ENCODE measurements around the gene GOLM1.

GOLM1 gene

DNA sequence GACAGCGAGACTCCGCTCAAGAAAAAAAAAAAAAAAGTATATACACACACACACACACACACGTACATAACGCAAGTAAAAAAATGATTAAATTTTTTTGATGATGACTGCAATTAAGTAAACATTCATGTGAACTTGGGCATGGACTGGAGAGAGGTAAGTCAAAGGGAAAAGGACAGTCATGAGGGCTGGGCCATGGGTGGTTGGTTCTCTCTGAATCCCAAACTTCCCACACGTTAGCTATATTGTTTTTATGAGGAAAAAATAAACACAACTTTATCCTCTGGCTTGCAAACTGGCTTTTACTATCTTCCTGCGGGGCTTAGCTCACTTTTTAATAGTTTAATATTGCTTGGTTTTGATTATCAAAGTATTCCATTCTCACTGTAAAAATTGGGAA is 53.7 kb downstream of the GOLM1 start:
- H3K9me3 ChIP-seq (ENCODE audit: low read depth, low read length): no peaks in the 10 kb centered on the region
- no peak overlapping the region for H3K27ac ChIP-seq
- no peak overlapping the region for H3K9ac ChIP-seq (ENCODE audit: insufficient read length)
- DNase-seq (ENCODE audit: low read depth, low spot score): no peak
- TF ChIP-seq POLR2AphosphoS5 (IDR thresholded peaks at IDR 0.05; ENCODE audit: borderline replicate concordance, low read depth, low read length) (no peak), FOXP2 (optimal IDR thresholded peaks at IDR 0.05; ENCODE audit: control extremely low read depth, extremely low read length, insufficient read depth) (no peak), EZH2 (IDR thresholded peaks at IDR 0.05) (no peak)
- no peak overlapping the region for H3K4me3 ChIP-seq
- no peaks in the 10 kb centered on the region for H3K36me3 ChIP-seq (ENCODE audit: insufficient read depth, low read length)

GRCh38 chr9:86043999-86044398 is 55.4 kb downstream of the GOLM1 start:
- Histone ChIP-seq H3K4me3 (no peak overlapping the region), H3K36me3 (ENCODE audit: insufficient read depth, low read length) (peaks cover 5% of the 10 kb centered on the region; the same call in 1 of the 2 replicates), H3K9ac (ENCODE audit: insufficient read length) (no peak overlapping the region), H3K9me3 (ENCODE audit: low read depth, low read length) (no peaks in the 10 kb centered on the region), H3K27ac (no peak overlapping the region)
- TF ChIP-seq POLR2AphosphoS5 (IDR thresholded peaks at IDR 0.05; ENCODE audit: borderline replicate concordance, low read depth, low read length) (no peak), FOXP2 (optimal IDR thresholded peaks at IDR 0.05; ENCODE audit: control extremely low read depth, extremely low read length, insufficient read depth) (no peak), EZH2 (IDR thresholded peaks at IDR 0.05) (no peak)
- DNase-seq (ENCODE audit: low read depth, low spot score): no peak

DNA sequence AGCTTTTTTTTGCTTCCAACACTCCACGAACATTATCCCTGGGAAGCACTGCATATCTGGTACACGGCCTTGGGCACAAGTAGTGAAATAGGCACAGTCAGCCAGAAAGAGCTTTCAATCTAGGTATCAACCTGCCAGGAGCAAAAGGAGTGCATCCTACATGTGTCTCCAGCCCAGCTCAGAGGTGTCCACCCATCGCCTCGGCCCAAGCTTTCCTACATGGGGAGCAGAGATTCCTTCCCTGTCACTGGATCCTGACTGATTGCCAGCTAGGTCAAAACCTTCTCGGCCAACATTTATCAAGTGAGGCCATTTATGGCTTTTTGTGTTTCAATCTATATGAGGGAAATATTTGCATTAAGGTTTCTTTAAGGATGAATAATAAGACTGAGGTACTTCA is 55.8 kb downstream of the GOLM1 start:
- TF ChIP-seq EZH2 (IDR thresholded peaks at IDR 0.05) (no peak), POLR2AphosphoS5 (IDR thresholded peaks at IDR 0.05; ENCODE audit: borderline replicate concordance, low read depth, low read length) (no peak), FOXP2 (optimal IDR thresholded peaks at IDR 0.05; ENCODE audit: control extremely low read depth, extremely low read length, insufficient read depth) (no peak)
- Histone ChIP-seq H3K9ac (ENCODE audit: insufficient read length) (no peak overlapping the region), H3K4me3 (no peak overlapping the region), H3K27ac (no peak overlapping the region), H3K36me3 (ENCODE audit: insufficient read depth, low read length) (peaks cover 5% of the 10 kb centered on the region; the same call in 1 of the 2 replicates), H3K9me3 (ENCODE audit: low read depth, low read length) (no peaks in the 10 kb centered on the region)
- DNase-seq (ENCODE audit: low read depth, low spot score): no peak

DNA sequence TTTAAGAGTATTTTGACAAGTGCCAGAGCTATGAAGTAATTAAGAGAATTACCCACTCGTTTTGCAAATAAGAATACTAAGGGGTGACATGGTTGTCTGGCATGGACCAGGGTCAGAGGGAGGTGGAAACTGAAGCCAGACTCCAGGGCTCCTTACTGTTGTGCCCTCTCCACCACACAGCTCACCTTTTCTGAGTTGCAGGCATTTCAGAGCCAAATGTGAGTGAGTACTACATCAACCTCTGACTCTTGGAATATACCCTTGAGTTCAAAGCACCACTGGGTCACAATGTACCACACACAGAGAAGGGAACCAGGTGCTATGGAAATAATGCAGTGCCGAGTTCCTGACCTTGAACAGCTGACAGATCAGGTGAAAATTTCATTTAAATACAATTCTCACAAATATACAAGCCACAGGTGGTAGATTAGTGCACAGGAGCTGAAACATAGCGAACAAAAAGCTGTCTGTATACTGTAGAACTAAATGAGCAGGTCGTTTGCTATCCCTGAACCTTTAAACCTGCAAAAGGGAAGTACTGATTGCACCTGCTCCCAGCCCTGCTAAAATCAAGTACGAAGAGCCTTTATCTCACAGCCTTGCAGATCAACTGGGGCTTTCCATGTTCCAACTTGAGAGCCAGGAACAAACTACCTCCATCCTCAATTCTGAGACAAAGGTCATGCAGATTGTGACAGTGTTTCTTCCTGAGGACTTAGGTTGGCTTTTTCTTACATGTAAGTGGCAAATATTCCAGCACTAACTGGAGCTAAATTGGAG is 57.0 kb downstream of the GOLM1 start:
- DNase-seq (ENCODE audit: low read depth, low spot score): no peak
- Histone ChIP-seq H3K4me3 (no peak overlapping the region), H3K36me3 (ENCODE audit: insufficient read depth, low read length) (peaks cover 5% of the 10 kb centered on the region; the same call in 1 of the 2 replicates), H3K9me3 (ENCODE audit: low read depth, low read length) (no peaks in the 10 kb centered on the region), H3K9ac (ENCODE audit: insufficient read length) (no peak overlapping the region), H3K27ac (no peak overlapping the region)
- TF ChIP-seq FOXP2 (optimal IDR thresholded peaks at IDR 0.05; ENCODE audit: control extremely low read depth, extremely low read length, insufficient read depth) (no peak), EZH2 (IDR thresholded peaks at IDR 0.05) (no peak), POLR2AphosphoS5 (IDR thresholded peaks at IDR 0.05; ENCODE audit: borderline replicate concordance, low read depth, low read length) (no peak)

GRCh38 chr9:86041311-86041741 is 58.0 kb downstream of the GOLM1 start:
- H3K9me3 ChIP-seq (ENCODE audit: low read depth, low read length): no peaks in the 10 kb centered on the region
- H3K36me3 ChIP-seq (ENCODE audit: insufficient read depth, low read length): peaks cover 10% of the 10 kb centered on the region; the same call in 1 of the 2 replicates
- H3K9ac ChIP-seq (ENCODE audit: insufficient read length): no peak overlapping the region
- no peak overlapping the region for H3K27ac ChIP-seq
- TF ChIP-seq FOXP2 (optimal IDR thresholded peaks at IDR 0.05; ENCODE audit: control extremely low read depth, extremely low read length, insufficient read depth) (no peak), EZH2 (IDR thresholded peaks at IDR 0.05) (no peak), POLR2AphosphoS5 (IDR thresholded peaks at IDR 0.05; ENCODE audit: borderline replicate concordance, low read depth, low read length) (no peak)
- DNase-seq (ENCODE audit: low read depth, low spot score): no peak
- H3K4me3 ChIP-seq: no peak overlapping the region

- peaks cover 10% of the 10 kb centered on the region; the same call in 1 of the 2 replicates for H3K36me3 ChIP-seq (ENCODE audit: insufficient read depth, low read length)
- no peak for TF ChIP-seq POLR2AphosphoS5 (IDR thresholded peaks at IDR 0.05; ENCODE audit: borderline replicate concordance, low read depth, low read length)
- TF ChIP-seq EZH2 (IDR thresholded peaks at IDR 0.05): no peak
- no peak for TF ChIP-seq FOXP2 (optimal IDR thresholded peaks at IDR 0.05; ENCODE audit: control extremely low read depth, extremely low read length, insufficient read depth)
- no peak overlapping the region for H3K4me3 ChIP-seq
- DNase-seq (ENCODE audit: low read depth, low spot score): no peak
- H3K9ac ChIP-seq (ENCODE audit: insufficient read length): no peak overlapping the region
- H3K9me3 ChIP-seq (ENCODE audit: low read depth, low read length): no peaks in the 10 kb centered on the region
- no peak overlapping the region for H3K27ac ChIP-seq
Measured at GRCh38 chr9:86040861-86041155, 58.5 kb downstream of the GOLM1 start.

GRCh38 chr9:86039991-86040860 is 59.1 kb downstream of the GOLM1 start:
- Histone ChIP-seq H3K27ac (no peak overlapping the region), H3K9ac (ENCODE audit: insufficient read length) (no peak overlapping the region), H3K9me3 (ENCODE audit: low read depth, low read length) (no peaks in the 10 kb centered on the region), H3K4me3 (no peak overlapping the region), H3K36me3 (ENCODE audit: insufficient read depth, low read length) (peaks cover 12% of the 10 kb centered on the region; the same call in 1 of the 2 replicates)
- TF ChIP-seq FOXP2 (optimal IDR thresholded peaks at IDR 0.05; ENCODE audit: control extremely low read depth, extremely low read length, insufficient read depth): no peak
- TF ChIP-seq EZH2 (IDR thresholded peaks at IDR 0.05): no peak
- no peak for TF ChIP-seq POLR2AphosphoS5 (IDR thresholded peaks at IDR 0.05; ENCODE audit: borderline replicate concordance, low read depth, low read length)
- DNase-seq (ENCODE audit: low read depth, low spot score): no peak

GRCh38 chr9:86036555-86036954 is 62.8 kb downstream of the GOLM1 start:
- Histone ChIP-seq H3K36me3 (ENCODE audit: insufficient read depth, low read length) (peaks cover 39% of the 10 kb centered on the region), H3K9ac (ENCODE audit: insufficient read length) (no peak overlapping the region), H3K4me3 (no peak overlapping the region), H3K27ac (no peak overlapping the region), H3K9me3 (ENCODE audit: low read depth, low read length) (no peaks in the 10 kb centered on the region)
- TF ChIP-seq POLR2AphosphoS5 (IDR thresholded peaks at IDR 0.05; ENCODE audit: borderline replicate concordance, low read depth, low read length): no peak
- no peak for TF ChIP-seq EZH2 (IDR thresholded peaks at IDR 0.05)
- TF ChIP-seq FOXP2 (optimal IDR thresholded peaks at IDR 0.05; ENCODE audit: control extremely low read depth, extremely low read length, insufficient read depth): no peak
- no peak for DNase-seq (ENCODE audit: low read depth, low spot score)
